IPS-NIHi7 (cell line): Measurements from ENCODE around the gene RBFOX2.
"Not testable (repeated sequence)": the region's sequence is repeated elsewhere in the genome, so short reads cannot be mapped to it uniquely, and the experiment has no call there.

Experiments
- DNase-seq: peaks from one replicate; pipeline ENCODE4 v3.0.0; 2012; ENCODE audit warnings: mixed read lengths; ENCODE audit errors: extremely low spot score

Gene RBFOX2

DNA sequence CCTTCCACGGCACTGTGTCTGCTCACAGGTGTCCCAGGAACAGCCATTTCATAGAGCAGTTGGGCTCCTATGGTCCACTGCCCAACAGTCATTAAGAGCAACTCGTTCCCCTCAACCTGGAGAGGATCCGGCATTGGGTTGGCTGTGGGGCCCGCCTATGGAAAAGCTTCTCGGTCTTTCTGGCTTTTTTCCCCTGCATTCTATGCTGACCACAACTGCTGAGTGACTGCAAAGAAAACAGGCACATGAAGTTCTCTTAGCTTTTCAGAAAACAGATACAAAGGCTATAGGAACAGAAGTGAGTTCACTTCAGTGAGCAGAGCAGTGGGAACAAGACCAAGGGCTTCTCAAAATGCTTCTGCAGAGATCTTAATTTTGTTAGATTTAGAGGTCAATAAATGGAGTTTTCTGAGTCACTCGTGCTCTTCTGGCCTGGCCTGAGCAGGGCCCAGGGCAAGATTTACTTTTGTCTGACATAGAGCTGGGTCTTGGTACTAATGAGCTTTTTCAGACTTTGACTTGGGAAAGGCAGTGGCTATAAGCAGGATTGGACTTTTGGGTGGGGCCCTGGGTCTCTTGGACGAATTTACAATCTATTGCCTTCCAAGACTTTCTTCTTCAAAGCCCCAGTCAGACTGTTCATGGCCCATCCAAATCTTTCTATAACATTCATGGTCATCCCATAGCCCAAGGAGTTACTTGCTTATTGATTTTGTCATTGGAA is 324.6 kb downstream of the RBFOX2 start:
- DNase-seq, result no peak

DNA sequence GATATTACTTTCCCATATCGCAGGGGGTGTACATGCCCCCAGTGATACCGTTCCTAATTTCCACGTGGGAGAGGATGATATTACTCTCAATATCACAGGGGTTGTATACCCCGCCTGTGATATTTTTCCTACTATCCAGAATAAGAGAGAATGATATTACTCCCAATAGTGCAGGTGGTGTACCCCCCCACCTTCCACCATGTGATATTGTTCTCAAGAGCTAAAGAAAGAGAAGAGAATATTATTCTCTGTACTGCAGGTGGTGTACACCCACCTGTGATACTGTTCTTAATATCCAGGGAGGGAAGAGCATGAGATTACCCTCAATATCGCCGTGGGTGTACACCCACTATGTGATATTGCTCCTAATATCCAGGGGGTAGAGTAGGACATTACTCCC is 328.8 kb downstream of the RBFOX2 start:
- DNase-seq, result not testable (repeated sequence)

DNA sequence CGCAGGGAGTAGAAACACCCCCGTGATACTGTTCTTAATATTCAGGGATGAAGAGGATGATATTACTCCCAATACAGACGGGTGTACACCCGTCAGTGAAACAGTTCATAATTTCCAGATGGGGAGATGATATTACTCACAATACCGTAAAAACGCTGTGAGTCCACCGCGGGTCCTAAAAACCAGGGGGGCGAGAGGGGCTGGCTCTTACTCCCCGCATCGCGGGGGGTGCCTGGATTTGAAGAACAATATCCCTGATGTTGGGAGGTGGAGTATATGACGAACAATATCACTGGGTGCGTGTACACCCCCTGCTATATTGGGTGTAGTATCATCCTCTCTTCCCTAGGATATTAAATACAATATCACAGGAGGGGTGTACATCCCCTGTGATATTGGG is 331.5 kb downstream of the RBFOX2 start:
- DNase-seq, result no peak

DNA sequence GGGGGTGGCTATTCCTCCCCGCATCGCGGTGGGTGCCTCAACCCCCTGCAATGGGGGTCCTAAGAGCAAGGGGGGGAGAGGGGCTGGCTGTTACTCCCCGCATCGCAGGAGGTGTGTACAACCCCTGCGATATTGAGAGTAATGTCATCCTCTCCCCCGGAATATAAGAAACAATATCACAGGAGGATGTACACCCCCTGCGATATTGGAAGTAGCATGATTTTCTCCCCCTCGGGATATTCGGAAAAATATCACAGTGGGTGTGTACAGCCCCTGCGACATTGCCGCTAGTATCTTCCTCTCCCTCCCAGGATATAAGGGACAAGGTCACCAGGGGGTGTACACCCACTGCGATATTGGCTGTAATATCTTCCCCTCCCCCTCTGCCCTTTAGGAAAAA is 333.4 kb downstream of the RBFOX2 start:
- no peak for DNase-seq

DNA sequence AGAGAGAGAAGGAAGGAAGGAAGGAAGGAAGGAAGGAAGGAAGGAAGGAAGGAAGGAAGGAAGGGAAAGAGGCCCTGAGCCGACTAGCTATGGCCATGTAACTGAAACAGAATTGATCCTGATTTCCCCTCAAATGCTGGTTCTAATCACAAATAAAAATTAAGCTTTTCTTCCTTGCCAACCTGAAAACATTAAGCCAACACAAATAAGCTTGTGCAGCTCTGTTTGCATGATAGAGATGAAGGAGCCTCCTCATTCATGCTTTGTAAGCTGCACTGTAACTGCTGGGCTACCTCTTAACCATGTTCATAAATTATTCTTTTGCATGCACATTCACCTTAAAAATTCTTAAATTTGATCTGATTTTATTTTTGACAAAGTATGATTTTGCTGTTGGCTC is 338.6 kb downstream of the RBFOX2 start:
- no peak for DNase-seq

DNA sequence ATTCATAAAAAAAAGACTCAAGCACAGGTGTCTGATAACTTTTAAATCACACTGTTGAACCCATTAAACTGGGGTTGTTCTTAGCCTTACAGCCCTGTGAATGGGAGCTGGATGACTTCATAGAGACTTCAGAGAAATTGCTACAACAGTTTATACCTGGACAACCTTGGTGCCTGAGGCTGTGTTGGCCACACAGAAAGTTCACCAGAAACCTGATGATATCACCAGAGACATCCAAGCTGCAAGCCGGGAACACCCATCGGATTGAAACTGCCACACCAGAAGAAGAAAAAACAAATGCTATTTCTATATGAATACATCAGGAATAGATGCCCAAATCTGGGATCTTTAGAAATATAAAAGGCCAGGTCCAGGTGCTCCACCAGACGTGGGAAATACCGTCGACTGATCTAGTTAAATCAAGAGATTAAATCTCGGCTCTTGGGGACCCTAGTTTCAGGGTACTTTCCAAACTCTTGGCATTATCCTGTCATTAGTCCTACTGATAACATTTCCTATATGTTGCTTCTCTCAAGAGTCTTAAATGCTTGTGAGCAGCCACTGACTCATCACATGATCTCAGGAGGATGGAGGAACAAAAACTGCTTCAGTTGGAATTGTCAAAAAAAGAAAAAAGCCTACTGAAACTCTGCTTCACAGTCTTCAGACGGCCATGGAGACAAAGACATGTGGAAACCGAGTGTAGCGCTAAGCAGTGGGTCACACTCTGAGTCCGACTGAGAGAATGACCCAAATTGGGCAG is 339.5 kb downstream of the RBFOX2 start:
- DNase-seq, result no peak
